Liver (tissue), 9 donors: ENCODE data around the gene KLHDC7A. TPM values are rescaled to one million over a fixed set of nuclear protein-coding genes. Genes with fewer than 3 reads are reported as not detected.

Source experiments
- DNase-seq: peaks from one replicate; pipeline ENCODE4 v3.0.0-alpha.2; 2017; ENCODE audit warnings: low spot score
- H3K27ac ChIP-seq, 2 donors: one replicate each; pipeline ENCODE4 v1.7.0; 2013; ENCODE audit warnings: inconsistent platforms in 2 of 2, low read length in 2 of 2, control low read depth in 1 of 2, low read depth in 1 of 2, mild to moderate bottlenecking in 1 of 2
- H3K27me3 ChIP-seq, 4 donors: one replicate each; pipeline versions ENCODE4 v1.6.1 to v1.7.0; 2013; ENCODE audit warnings: low read length in 3 of 4, inconsistent platforms in 1 of 4, mild to moderate bottlenecking in 1 of 4, moderate library complexity in 1 of 4; ENCODE audit not compliant: control insufficient read depth in 4 of 4, insufficient read depth in 4 of 4
- H3K36me3 ChIP-seq, 4 donors: one replicate each; pipeline versions ENCODE4 v1.6.1 to v1.7.0; 2013; ENCODE audit warnings: low read length in 3 of 4, mild to moderate bottlenecking in 3 of 4, low read depth in 1 of 4, moderate library complexity in 1 of 4; ENCODE audit not compliant: control insufficient read depth in 4 of 4, insufficient read depth in 3 of 4
- H3K4me1 ChIP-seq, 4 donors: one replicate each; pipeline versions ENCODE4 v1.6.1 to v1.7.0; 2013; ENCODE audit warnings: low read length in 3 of 4, mild to moderate bottlenecking in 3 of 4, moderate library complexity in 1 of 4; ENCODE audit not compliant: control insufficient read depth in 4 of 4, insufficient read depth in 4 of 4
- H3K4me3 ChIP-seq, 3 donors: one replicate each; pipeline versions ENCODE4 v1.6.1 to v1.7.0; 2013; ENCODE audit warnings: low read length in 3 of 3, control low read depth in 1 of 3, low read depth in 1 of 3, mild to moderate bottlenecking in 1 of 3
- H3K9ac ChIP-seq, 2 donors: one replicate each; pipeline ENCODE4 v1.7.0; 2013; ENCODE audit warnings: low read length in 2 of 2, mild to moderate bottlenecking in 2 of 2, moderate library complexity in 2 of 2, control low read depth in 1 of 2, low read depth in 1 of 2
- H3K9me3 ChIP-seq, 4 donors: one replicate each; pipeline versions ENCODE4 v1.6.1 to v1.7.0; 2013; ENCODE audit warnings: low read length in 3 of 4; ENCODE audit not compliant: control insufficient read depth in 4 of 4
- ATF3 ChIP-seq: IDR thresholded peaks from 2 replicates; pipeline ENCODE4 v1.6.1; 2016; ENCODE audit warnings: antibody characterized with exemption
- EGR1 ChIP-seq, 2 donors: IDR thresholded peaks; 2 replicates each; pipeline ENCODE4 v1.6.1; 2016 to 2018; ENCODE audit warnings: antibody characterized with exemption in 2 of 2, low read depth in 2 of 2
- FOXA1 ChIP-seq: IDR thresholded peaks from 2 replicates; pipeline ENCODE4 v1.6.1; 2016; ENCODE audit warnings: antibody characterized with exemption
- FOXA2 ChIP-seq: IDR thresholded peaks from 2 replicates; pipeline ENCODE4 v1.6.1; 2016; ENCODE audit warnings: antibody characterized with exemption
- GABPA ChIP-seq, 2 donors: IDR thresholded peaks in 1 of 2; conservative IDR thresholded peaks in 1 of 2; 2 replicates each; pipeline ENCODE4 v1.6.1; 2016; ENCODE audit warnings: antibody characterized with exemption in 2 of 2, mild to moderate bottlenecking in 1 of 2, moderate library complexity in 1 of 2
- HNF4A ChIP-seq, 2 donors: conservative IDR thresholded peaks; 2 replicates each; pipeline ENCODE4 v1.6.1; 2016; ENCODE audit warnings: antibody characterized with exemption in 2 of 2, mild to moderate bottlenecking in 2 of 2
- HNF4G ChIP-seq: IDR thresholded peaks from 2 replicates; pipeline ENCODE4 v1.6.1; 2016; ENCODE audit warnings: antibody characterized with exemption
- NR2F2 ChIP-seq: IDR thresholded peaks from 2 replicates; pipeline ENCODE4 v1.6.1; 2016; ENCODE audit warnings: antibody characterized with exemption
- RAD21 ChIP-seq, 2 donors: IDR thresholded peaks; 2 replicates each; pipeline ENCODE4 v1.6.1; 2016; ENCODE audit warnings: antibody characterized with exemption in 2 of 2, mild to moderate bottlenecking in 2 of 2
- RXRA ChIP-seq, 2 donors: IDR thresholded peaks; 2 replicates each; pipeline ENCODE4 v1.6.1; 2017 to 2018; ENCODE audit warnings: antibody characterized with exemption in 2 of 2, mild to moderate bottlenecking in 1 of 2
- SP1 ChIP-seq: IDR thresholded peaks from 2 replicates; pipeline ENCODE4 v1.6.1; 2018; ENCODE audit warnings: antibody characterized with exemption, mild to moderate bottlenecking
- TAF1 ChIP-seq: conservative IDR thresholded peaks from 2 replicates; pipeline ENCODE4 v1.6.1; 2016; ENCODE audit warnings: antibody characterized with exemption, mild to moderate bottlenecking
- YY1 ChIP-seq: IDR thresholded peaks from 2 replicates; pipeline ENCODE4 v1.6.1; 2016; ENCODE audit warnings: antibody characterized with exemption, mild to moderate bottlenecking
- ZBTB33 ChIP-seq: IDR thresholded peaks from 2 replicates; pipeline ENCODE4 v1.6.1; 2016; ENCODE audit warnings: antibody characterized with exemption
- WGBS: extraction: QIAGEN DNeasy Blood & Tissue Kit; methylation state at CpG from one replicate; pipeline ENCODE4 v1.1.7; 2013; 5-methylcytosine and 5-hydroxymethylcytosine counted together
- polyA plus RNA-seq, 2 donors: library from polyadenylated mRNA; stranded (reverse) in 1 of 2; unstranded in 1 of 2; fragments of 200-250 nt in 1 of 2; fragments of >200 nt in 1 of 2; fragmentation: Nextera tagmentation in 1 of 2; extraction: Ambion mirVana in 1 of 2; gene quantifications; one replicate each; pipeline versions ENCODE4 v1.2.1 to v1.2.3, GENCODE V29; 2013 to 2015
- total RNA-seq, 2 donors: library from RNA; depleted of rRNA; stranded (reverse); fragments of >200 nt; gene quantifications; one replicate each; pipeline ENCODE4 v1.2.3, GENCODE V29; 2014
- TF ChIP-seq, protein P1 (sequence below): IDR thresholded peaks from 2 replicates; pipeline ENCODE4 v1.6.1; 2016; ENCODE audit warnings: antibody characterized with exemption
- TF ChIP-seq, protein P2 (sequence below): fragments of 150-350 bp; IDR thresholded peaks from 2 replicates; pipeline ENCODE4 v1.5.1; 2017; ENCODE audit warnings: improper control_type of control experiment, low read depth, low read length; ENCODE audit not compliant: missing input control
- TF ChIP-seq, protein P3 (sequence below): IDR thresholded peaks from 2 replicates; pipeline ENCODE4 v1.6.1; 2016; ENCODE audit warnings: antibody characterized with exemption, mild to moderate bottlenecking
- donor health status: healthy.
- donor health status: healthy.
- donor health status: healthy.
- donor health status: healthy.
- donor health status: healthy.

KLHDC7A gene
- total and polyA plus RNA-seq, 4 donors = 1.3 to 6.6 (median 2.3) TPM

DNA sequence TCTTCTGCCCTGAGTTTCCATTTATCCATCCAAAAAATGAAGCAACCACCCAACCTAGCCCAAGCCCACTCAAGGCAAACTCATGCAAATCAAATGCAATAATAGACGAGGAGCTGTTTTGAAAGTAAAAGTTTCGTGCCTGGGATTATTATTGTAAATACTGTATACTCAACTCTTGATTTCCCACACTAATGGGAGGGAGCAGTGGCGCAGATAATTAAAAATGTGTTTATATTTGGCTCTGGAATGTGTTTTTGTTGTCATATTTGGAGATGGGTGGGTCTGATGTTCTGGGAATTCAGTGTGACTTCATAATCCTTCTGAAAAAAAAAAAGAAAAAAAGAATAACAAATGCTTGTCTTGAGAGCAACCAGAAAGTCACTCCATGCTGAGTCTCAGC lies 52.5 kb downstream of the KLHDC7A start:
- Histone ChIP-seq H3K4me3 (no peak overlapping the region), H3K36me3 (no peaks in the 10 kb centered on the region), H3K4me1 (no peaks in the 10 kb centered on the region), H3K27me3 (peaks cover 0 to 5% (median 1%) of the 10 kb centered on the region in 4 donors), H3K9ac (no peak overlapping the region), H3K9me3 (no peaks in the 10 kb centered on the region), H3K27ac (no peak overlapping the region)
- 55% methylated on average over 3 of the region's 3 CpGs for WGBS
- no peak for DNase-seq
- TF ChIP-seq GABPA (IDR thresholded peaks at IDR 0.05 in 1 of 2, conservative IDR thresholded peaks at IDR 0.05 in 1 of 2) (no peak), HNF4A (conservative IDR thresholded peaks at IDR 0.05) (no peak), YY1 (no peak), FOXA2 (no peak), HNF4G (no peak), ATF3 (no peak), TAF1 (no peak), FOXA1 (no peak), SP1 (no peak), NR2F2 (no peak), RXRA (IDR thresholded peaks at IDR 0.05) (no peak)
- TF ChIP-seq, protein P1, sequence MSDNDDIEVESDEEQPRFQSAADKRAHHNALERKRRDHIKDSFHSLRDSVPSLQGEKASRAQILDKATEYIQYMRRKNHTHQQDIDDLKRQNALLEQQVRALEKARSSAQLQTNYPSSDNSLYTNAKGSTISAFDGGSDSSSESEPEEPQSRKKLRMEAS = no peak
- TF ChIP-seq, protein P2, sequence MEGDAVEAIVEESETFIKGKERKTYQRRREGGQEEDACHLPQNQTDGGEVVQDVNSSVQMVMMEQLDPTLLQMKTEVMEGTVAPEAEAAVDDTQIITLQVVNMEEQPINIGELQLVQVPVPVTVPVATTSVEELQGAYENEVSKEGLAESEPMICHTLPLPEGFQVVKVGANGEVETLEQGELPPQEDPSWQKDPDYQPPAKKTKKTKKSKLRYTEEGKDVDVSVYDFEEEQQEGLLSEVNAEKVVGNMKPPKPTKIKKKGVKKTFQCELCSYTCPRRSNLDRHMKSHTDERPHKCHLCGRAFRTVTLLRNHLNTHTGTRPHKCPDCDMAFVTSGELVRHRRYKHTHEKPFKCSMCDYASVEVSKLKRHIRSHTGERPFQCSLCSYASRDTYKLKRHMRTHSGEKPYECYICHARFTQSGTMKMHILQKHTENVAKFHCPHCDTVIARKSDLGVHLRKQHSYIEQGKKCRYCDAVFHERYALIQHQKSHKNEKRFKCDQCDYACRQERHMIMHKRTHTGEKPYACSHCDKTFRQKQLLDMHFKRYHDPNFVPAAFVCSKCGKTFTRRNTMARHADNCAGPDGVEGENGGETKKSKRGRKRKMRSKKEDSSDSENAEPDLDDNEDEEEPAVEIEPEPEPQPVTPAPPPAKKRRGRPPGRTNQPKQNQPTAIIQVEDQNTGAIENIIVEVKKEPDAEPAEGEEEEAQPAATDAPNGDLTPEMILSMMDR = no peak

DNA sequence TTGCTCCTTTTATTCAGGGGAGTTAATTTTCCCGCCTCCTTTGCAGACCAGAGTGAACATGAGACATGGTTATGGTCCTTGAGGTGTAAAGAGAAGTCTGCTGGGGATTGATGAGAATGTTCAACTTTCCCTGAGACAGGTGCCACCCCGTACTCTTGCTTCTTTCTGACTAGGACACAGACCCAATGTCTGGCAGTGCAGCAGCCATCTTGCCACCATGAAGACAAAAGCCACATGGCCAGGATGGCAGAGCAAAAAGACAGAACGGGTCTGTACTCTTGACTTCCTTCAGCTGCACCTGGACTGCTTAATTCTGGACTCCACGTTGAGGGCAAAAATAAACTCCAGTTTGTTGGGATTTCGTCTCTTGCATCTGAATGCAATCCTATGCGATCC lies 54.1 kb downstream of the KLHDC7A start:
- peak; percentile 12 for DNase-seq
- TF ChIP-seq ATF3 (no peak), RXRA (IDR thresholded peaks at IDR 0.05) (no peak), TAF1 (no peak), FOXA2 (no peak), HNF4A (conservative IDR thresholded peaks at IDR 0.05) (no peak), RAD21 (IDR thresholded peaks at IDR 0.05) (no peak), HNF4G (no peak), EGR1 (IDR thresholded peaks at IDR 0.05; ENCODE audit: low read depth in 2 of 2) (no peak), YY1 (no peak), ZBTB33 (no peak), SP1 (no peak)
- TF ChIP-seq, protein P2 = no peak
- TF ChIP-seq, protein P3, sequence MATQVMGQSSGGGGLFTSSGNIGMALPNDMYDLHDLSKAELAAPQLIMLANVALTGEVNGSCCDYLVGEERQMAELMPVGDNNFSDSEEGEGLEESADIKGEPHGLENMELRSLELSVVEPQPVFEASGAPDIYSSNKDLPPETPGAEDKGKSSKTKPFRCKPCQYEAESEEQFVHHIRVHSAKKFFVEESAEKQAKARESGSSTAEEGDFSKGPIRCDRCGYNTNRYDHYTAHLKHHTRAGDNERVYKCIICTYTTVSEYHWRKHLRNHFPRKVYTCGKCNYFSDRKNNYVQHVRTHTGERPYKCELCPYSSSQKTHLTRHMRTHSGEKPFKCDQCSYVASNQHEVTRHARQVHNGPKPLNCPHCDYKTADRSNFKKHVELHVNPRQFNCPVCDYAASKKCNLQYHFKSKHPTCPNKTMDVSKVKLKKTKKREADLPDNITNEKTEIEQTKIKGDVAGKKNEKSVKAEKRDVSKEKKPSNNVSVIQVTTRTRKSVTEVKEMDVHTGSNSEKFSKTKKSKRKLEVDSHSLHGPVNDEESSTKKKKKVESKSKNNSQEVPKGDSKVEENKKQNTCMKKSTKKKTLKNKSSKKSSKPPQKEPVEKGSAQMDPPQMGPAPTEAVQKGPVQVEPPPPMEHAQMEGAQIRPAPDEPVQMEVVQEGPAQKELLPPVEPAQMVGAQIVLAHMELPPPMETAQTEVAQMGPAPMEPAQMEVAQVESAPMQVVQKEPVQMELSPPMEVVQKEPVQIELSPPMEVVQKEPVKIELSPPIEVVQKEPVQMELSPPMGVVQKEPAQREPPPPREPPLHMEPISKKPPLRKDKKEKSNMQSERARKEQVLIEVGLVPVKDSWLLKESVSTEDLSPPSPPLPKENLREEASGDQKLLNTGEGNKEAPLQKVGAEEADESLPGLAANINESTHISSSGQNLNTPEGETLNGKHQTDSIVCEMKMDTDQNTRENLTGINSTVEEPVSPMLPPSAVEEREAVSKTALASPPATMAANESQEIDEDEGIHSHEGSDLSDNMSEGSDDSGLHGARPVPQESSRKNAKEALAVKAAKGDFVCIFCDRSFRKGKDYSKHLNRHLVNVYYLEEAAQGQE = no peak
- WGBS = 76% methylated on average over 6 of the region's 6 CpGs

More for the DNA sequence above, 54.1 kb downstream of the KLHDC7A start:
- no peak overlapping the region for H3K4me3 ChIP-seq
- H3K36me3 ChIP-seq = no peaks in the 10 kb centered on the region
- H3K27ac ChIP-seq = no peak overlapping the region
- H3K9ac ChIP-seq = no peak overlapping the region
- no peaks in the 10 kb centered on the region for H3K4me1 ChIP-seq
- peaks cover 0 to 5% (median 1%) of the 10 kb centered on the region in 4 donors for H3K27me3 ChIP-seq
- no peaks in the 10 kb centered on the region for H3K9me3 ChIP-seq
